Panc1 (cell line): ENCODE results near the gene GLT1D1.

Experiments
- CTCF ChIP-seq: fragments of 450-650 bp; IDR thresholded peaks from 2 replicates; pipeline ENCODE4 v1.5.1; 2017; ENCODE audit warnings: mild to moderate bottlenecking
- POLR2AphosphoS5 ChIP-seq: IDR thresholded peaks from 2 replicates; pipeline ENCODE4 v1.6.1; 2012; ENCODE audit warnings: mild to moderate bottlenecking, low read depth, low read length, moderate library complexity

GRCh38 chr12:128856035-128856790 is 2.9 kb downstream of the GLT1D1 start:
- TF ChIP-seq CTCF (no peak), POLR2AphosphoS5 (no peak)
